NCI-H2029 treated with DMSO at 0.1 percent for 48 hours (cell line): Measurements from ENCODE around the gene IDE.
"Not testable (repeated sequence)": the region's sequence is repeated elsewhere in the genome, so short reads cannot be mapped to it uniquely, and the experiment has no call there.

Experiments
- DNase-seq: peaks from one replicate; lab custom pipeline; 2025; lab: John Stamatoyannopoulos, UW

IDE gene

GRCh38 chr10:92419740-92420545 is 153.9 kb downstream of the IDE start:
- no peak for DNase-seq

DNA sequence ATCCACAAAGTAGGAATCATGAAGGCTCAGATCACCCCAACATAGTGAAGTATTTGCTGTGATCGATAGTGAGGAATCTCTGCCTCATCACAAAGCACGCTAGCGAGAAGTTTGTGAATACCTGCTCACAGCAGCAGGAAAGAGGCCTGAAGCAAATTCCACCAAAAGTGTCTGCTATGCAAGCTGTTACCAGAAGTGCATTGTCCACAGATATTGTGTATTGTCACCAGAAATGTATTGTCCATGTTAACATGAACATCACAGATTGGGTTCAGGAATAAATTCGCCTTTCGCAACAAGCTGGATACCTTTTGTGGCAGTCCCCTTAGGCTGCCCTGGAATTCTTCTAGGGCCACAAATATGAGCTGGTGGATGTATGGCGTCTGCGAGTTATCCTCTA is 155.0 kb downstream of the IDE start:
- DNase-seq, result no peak

GRCh38 chr10:92418221-92418620 is 155.7 kb downstream of the IDE start:
- DNase-seq, result no peak

- no peak for DNase-seq
These were observed 160.4 kb downstream of the IDE start for GRCh38 chr10:92413519-92413918.

DNA sequence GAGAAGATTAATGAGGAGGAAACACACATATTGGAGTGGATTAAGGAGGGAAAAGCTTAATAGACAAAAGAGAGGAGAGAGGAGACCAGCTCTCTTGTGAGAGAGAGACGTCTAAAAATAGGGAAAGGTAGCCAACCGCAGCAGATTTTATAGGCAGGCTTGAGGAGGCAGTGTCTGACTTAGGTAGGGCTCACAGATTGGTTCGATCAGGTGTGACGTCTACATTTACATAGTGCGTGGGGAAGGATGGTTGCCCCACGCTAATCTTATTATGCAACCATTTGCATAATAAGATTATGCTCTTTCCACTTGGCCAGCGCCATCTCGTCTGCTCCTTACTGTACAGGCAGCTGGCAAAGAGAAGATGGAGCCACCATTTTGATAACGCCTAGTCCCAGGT is 160.9 kb downstream of the IDE start:
- DNase-seq, result no peak

GRCh38 chr10:92411406-92411805 is 162.5 kb downstream of the IDE start:
- no peak for DNase-seq

- no peak for DNase-seq
These were observed 163.4 kb downstream of the IDE start for GRCh38 chr10:92410501-92410900.

DNA sequence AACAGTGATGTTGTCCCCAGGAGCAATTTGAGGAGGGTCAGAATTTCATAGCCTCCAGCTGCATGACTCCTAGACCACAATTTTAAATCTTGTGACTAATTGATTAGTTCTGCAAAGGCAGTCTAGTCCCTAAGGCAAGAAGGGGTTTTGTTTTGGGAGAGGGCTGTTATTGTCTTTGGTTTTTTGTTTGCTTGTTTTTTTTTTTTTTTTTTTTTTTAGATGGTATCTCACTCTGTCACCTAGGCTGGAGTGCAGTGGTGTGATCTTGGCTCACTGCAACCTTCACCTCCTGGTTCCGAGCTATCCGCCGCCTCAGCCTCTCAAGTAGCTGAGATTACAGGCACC is 165.9 kb downstream of the IDE start:
- DNase-seq, result no peak

DNA sequence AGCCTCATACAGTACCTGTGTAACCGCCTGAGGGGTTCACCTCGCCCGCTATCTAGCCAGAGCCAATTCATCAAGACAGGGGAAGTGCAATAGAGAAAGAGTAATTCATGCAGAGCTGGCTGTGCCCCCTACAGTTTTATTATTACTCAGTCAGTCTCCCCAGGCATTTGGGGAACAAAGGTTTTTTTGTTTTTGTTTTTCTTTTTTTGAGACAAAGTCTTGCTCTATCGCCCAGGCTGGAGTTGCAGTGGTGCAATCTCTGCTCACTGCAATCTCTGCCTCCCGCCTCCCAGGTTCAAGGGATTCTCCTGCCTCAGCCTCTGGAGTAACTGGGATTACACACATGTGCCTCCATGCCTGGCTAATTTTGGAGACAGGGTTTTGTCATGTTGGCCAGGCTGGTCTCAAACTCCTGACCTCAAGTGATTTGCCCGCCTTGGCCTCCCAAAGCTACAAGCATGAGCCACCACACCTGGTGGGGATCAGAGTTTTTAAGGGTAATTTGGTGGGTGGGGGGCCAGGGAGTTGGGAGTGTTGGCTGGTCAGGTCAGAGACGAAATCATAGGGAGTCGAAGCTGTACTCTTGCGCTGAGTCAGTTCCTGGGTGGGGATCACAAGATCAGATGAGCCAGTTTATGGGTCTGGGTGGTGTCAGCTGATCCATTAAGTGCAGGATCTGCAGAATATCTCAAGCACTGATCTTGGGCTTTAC is 166.4 kb downstream of the IDE start:
- no peak for DNase-seq

- no peak for DNase-seq
These were observed 168.4 kb downstream of the IDE start for GRCh38 chr10:92405419-92405924.

- DNase-seq, result no peak
These were observed 169.1 kb downstream of the IDE start for GRCh38 chr10:92404612-92405418.

DNA sequence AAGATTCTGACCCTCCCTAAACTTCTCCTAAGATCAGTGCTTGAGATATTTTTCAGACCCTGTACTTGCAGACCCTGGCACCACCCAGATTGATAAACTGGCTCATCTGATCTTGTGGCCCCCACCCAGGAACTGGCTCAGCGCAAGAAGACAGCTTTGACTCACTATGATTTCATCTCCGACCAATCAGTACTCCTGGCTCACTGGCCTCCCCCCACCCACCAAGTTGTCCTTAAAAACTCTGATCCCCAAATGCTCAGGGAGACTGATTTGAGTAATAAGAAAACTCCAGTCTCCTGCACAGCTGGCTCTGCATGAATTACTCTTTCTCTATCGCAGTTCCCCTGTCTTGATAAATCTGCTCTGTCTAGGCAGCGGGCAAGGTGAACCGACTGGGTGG is 171.7 kb downstream of the IDE start:
- DNase-seq, result not testable (repeated sequence)
